ENCODE measurements around the gene AKR1A1.

AKR1A1 gene

GRCh38 chr1:45552331-45552730 is 1.7 kb downstream of the AKR1A1 start:
- DNase-seq (ENCODE audit: low spot score): no peak
- in situ Hi-C loops (cut with MboI; ENCODE audit: low pct_unique_long_range_greater_than_20kb, low sequenced_read_pairs, unreplicated experiment): no loop called here
- no peak for TF ChIP-seq CTCF (IDR thresholded peaks at IDR 0.05; ENCODE audit: extremely low read depth, insufficient read depth, missing control alignments)

DNA sequence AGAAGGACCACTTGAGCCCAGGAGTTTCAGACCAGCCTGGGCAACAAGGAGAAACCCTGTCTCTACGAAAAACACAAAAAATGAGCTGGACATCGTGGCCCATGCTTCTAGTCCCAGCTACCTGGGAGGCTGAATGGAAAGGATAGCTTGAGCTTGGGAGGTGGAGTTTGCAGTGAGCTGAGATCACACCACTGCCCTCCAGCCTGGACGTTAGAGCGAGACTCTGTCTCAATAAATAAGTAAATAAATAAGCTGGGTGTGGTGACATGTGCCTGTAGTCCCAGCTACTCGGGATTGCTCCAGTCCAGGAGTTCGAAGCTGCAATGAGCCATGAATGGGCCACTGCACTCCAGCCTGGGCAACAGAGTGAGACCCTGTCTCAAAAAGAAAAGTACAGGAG is 3.6 kb downstream of the AKR1A1 start:
- in situ Hi-C loops (cut with MboI; ENCODE audit: low pct_unique_long_range_greater_than_20kb, low sequenced_read_pairs, unreplicated experiment): no loop called here
- TF ChIP-seq CTCF (IDR thresholded peaks at IDR 0.05; ENCODE audit: extremely low read depth, insufficient read depth, missing control alignments): no peak
- no peak for DNase-seq (ENCODE audit: low spot score)

GRCh38 chr1:45557422-45557944 is 6.9 kb downstream of the AKR1A1 start:
- peak; percentile 5 for DNase-seq (ENCODE audit: low spot score)
- TF ChIP-seq CTCF (IDR thresholded peaks at IDR 0.05; ENCODE audit: extremely low read depth, insufficient read depth, missing control alignments): no peak
- in situ Hi-C loops (cut with MboI; ENCODE audit: low pct_unique_long_range_greater_than_20kb, low sequenced_read_pairs, unreplicated experiment): no loop called here

- in situ Hi-C loops (cut with MboI; ENCODE audit: low pct_unique_long_range_greater_than_20kb, low sequenced_read_pairs, unreplicated experiment): no loop called here
- peak; percentile 1 for DNase-seq (ENCODE audit: low spot score)
- TF ChIP-seq CTCF (IDR thresholded peaks at IDR 0.05; ENCODE audit: extremely low read depth, insufficient read depth, missing control alignments): no peak
Observed at GRCh38 chr1:45563843-45564242, 13.2 kb downstream of the AKR1A1 start.

DNA sequence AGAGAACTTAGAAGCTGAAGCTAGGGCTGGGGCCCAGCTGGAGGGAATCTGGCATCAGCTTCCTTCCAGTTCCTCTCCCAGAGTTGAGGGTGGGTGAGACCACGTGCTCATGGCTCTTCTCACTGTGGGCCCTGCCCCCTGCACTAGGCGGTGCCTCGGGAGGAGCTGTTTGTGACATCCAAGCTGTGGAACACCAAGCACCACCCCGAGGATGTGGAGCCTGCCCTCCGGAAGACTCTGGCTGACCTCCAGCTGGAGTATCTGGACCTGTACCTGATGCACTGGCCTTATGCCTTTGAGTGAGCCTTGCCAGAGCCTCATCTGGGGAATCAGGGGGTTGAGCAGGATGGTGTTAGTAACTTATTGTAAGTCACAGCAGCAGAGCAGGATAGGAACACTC is 16.1 kb downstream of the AKR1A1 start:
- no peak for TF ChIP-seq CTCF (IDR thresholded peaks at IDR 0.05; ENCODE audit: extremely low read depth, insufficient read depth, missing control alignments)
- in situ Hi-C loops (cut with MboI; ENCODE audit: low pct_unique_long_range_greater_than_20kb, low sequenced_read_pairs, unreplicated experiment): loop anchor here (5.0 kb wide), 1 partner anchor 59 kb away; no protein-coding TSS in a partner anchor
- no peak for DNase-seq (ENCODE audit: low spot score)

GRCh38 chr1:45567911-45568310 is 17.3 kb downstream of the AKR1A1 start:
- in situ Hi-C loops (cut with MboI; ENCODE audit: low pct_unique_long_range_greater_than_20kb, low sequenced_read_pairs, unreplicated experiment): loop anchor here (5.0 kb wide), 1 partner anchor 61 kb away; no protein-coding TSS in a partner anchor
- DNase-seq (ENCODE audit: low spot score): no peak
- TF ChIP-seq CTCF (IDR thresholded peaks at IDR 0.05; ENCODE audit: extremely low read depth, insufficient read depth, missing control alignments): no peak
